Measurements from ENCODE around the gene TAOK1.
"Not testable (repeated sequence)": the region's sequence is repeated elsewhere in the genome, so short reads cannot be mapped to it uniquely, and the experiment has no call there.

The TAOK1 gene

DNA sequence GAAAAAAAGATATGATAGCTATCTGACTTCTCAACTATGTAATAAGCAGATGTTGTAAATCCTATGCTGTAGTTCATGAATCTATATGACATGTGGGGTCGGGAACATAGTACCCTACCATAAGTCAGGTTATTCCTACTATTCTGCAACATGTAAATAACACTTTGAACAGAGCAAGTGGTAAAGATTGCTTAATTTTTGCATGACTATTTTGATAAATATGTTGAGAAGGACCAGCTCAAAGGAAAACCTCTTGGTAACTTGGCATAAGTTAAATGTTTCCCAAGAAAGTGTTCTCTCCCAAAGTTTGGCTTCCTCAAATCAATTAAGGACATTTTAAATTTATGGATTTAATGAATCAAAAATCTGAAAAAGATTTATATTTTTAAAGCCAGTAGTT is 114.5 kb downstream of the TAOK1 start:
- no peak for DNase-seq
- intact Hi-C loops (cut with DNase I): no loop called here

GRCh38 chr17:29505836-29506235 is 115.7 kb downstream of the TAOK1 start:
- intact Hi-C loops (cut with DNase I): no loop called here
- DNase-seq: peak in 1 of 42 donors; percentile 5

DNA sequence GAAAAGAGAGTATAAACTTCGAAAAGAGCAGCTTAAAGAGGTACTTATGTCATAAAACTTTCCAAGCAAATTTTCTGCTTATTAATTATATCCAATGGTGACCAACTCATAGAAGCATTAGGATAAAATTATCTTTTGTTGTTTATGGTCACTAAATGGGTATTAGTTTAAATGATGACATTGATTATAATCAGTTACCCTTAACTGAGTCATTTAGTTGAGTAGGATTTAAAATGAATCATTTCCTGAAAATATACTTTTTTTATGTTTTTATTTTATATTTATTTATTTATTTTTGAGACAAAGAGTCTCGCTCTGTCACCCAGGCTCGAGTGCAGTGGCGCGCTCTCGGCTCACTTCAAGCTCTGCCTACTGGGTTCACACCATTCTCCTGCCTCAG is 120.8 kb downstream of the TAOK1 start:
- DNase-seq: peak in 1 of 42 donors; percentile 4
- intact Hi-C loops (cut with DNase I): no loop called here

DNA sequence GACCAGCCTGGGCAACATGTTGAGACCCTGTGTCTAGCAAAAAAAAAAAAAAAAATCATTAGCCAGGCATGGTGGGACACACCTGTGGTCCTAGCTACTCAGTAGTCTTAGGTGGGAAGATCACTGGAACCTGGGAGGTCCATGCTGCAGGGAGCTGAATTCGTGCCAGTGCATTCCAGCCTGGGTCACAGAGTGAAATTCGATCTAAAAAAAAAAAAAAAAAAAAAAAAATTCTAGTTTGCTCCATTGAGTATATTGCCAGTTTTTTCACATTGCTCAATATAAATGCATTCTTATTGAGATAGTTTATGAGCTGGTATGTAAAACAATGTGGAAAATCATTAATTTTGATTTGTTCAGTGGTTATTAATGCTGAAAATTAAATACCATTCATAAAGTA is 124.6 kb downstream of the TAOK1 start:
- peak in 2 of 42 donors; percentile 22 to 23 for DNase-seq
- intact Hi-C loops (cut with DNase I): no loop called here

- intact Hi-C loops (cut with DNase I): no loop called here
Observed at GRCh38 chr17:29518359-29518758, 128.2 kb downstream of the TAOK1 start.

GRCh38 chr17:29524692-29525091 is 134.5 kb downstream of the TAOK1 start:
- intact Hi-C loops (cut with DNase I): no loop called here
- peak in 4 of 42 donors; percentile 6 to 29 (median 16) for DNase-seq

More at GRCh38 chr17:29518359-29518758, 128.2 kb downstream of the TAOK1 start:
- DNase-seq: peak in 3 of 42 donors; percentile 6 to 11 (median 11)

- intact Hi-C loops (cut with DNase I): no loop called here
- DNase-seq: peak in 1 of 42 donors; percentile 12
Observed at GRCh38 chr17:29526322-29526721, 136.2 kb downstream of the TAOK1 start.

- DNase-seq: peak in 21 of 42 donors; percentile 5 to 59 (median 26)
- intact Hi-C loops (cut with DNase I): loop anchor here (5.0 kb wide), 1 partner anchor 162 kb away; no protein-coding TSS in a partner anchor
Observed at GRCh38 chr17:29533976-29534375, 143.8 kb downstream of the TAOK1 start.

- intact Hi-C loops (cut with DNase I): no loop called here
- no peak for DNase-seq
Observed at GRCh38 chr17:29544066-29544465, 153.9 kb downstream of the TAOK1 start.

GRCh38 chr17:29546085-29546484 is 155.9 kb downstream of the TAOK1 start:
- intact Hi-C loops (cut with DNase I): no loop called here

GRCh38 chr17:29546830-29547229 is 156.7 kb downstream of the TAOK1 start:
- intact Hi-C loops (cut with DNase I): no loop called here
- no peak for DNase-seq

More at GRCh38 chr17:29546085-29546484, 155.9 kb downstream of the TAOK1 start:
- no peak for DNase-seq

GRCh38 chr17:29549177-29549923 is 159.2 kb downstream of the TAOK1 start:
- no peak for DNase-seq
- intact Hi-C loops (cut with DNase I): no loop called here

DNA sequence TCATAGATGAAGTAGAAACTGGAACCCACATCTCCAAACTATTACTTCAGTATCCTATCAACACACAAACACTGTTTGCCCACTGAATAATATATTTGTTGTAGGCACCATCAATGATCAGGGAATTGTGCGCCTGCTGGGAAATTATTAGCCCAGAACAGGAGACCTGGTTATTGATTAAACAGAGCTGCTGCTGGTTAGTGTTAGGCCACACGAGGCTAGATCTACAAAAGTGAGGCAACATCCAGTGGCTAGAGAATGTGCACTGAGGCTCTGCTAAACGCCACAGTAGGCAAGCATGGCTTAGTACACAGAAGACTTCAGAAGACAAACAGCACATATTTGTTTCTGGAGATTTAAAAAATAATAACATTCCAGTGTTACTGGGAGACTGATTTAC is 165.7 kb downstream of the TAOK1 start:
- intact Hi-C loops (cut with DNase I): no loop called here
- DNase-seq: no peak

DNA sequence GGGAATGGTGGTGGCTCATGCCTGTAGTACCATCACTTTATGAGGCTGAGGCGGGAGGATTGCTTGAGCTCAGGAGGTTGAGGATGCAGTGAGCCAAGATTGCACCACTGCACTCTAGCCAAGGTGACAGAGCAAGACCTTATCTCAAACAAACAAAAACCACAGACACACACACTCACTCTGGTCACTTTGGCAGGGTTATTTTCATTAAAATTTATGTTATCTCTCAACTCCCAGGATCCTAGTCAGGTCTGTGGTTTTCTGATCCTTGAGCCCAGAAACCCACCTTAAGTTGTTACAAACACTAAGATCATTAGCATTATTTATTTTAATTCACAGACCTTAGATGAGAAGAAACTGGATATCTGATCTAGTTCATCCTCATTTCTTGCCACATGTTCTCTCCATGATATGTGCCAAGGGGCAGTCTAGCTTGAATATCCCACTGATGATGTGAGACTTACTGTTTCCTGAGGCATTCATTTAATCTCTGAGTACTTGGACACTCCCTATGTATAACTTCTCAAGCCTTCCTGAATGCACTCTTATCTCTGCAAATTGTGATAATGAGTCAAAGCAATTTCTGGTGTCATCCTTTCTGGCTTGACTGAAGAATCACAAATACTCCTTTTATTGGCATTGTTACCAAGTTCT is 167.0 kb downstream of the TAOK1 start:
- intact Hi-C loops (cut with DNase I): no loop called here
- DNase-seq: no peak

DNA sequence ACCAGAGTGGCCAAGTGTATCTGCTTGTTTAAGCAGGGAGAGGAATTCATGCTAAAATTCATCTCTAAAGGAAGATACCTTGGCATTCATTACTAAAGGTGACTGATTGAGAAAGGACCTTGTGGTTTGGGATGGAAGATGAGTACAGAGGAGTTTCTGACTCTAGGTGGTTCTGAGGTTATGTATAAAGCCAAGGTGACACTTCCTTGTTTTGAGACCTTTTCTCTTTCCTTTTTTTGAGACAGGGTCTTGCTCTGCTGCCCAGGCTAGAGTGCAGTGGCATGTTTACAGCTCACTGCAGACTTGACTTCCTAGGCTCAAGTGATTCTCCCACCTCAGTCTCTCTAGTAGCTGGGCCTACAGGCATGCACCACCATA is 167.6 kb downstream of the TAOK1 start:
- intact Hi-C loops (cut with DNase I): no loop called here

DNA sequence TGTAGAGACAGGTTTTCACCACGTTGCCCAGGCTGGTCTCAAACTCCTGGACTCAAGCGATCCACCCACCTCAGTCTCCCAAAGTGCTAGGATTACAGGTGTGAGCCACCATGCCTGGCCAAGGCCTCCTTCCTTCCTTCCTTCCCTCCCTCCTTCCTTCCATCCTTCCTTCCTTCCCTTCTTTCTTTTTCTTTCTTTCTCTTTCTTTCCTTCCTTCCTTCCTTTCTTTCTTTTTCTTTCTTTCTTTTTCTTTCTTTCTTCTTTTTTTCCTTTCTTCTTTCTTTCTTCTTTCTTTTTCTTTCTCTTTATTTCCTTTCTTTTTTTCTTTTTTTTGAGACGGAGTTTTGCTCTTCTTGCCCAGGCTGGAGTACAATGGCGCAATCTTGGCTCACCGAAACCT is 168.0 kb downstream of the TAOK1 start:
- intact Hi-C loops (cut with DNase I); DNase-seq: not testable (repeated sequence)

More for the DNA sequence above, 167.6 kb downstream of the TAOK1 start:
- no peak for DNase-seq

DNA sequence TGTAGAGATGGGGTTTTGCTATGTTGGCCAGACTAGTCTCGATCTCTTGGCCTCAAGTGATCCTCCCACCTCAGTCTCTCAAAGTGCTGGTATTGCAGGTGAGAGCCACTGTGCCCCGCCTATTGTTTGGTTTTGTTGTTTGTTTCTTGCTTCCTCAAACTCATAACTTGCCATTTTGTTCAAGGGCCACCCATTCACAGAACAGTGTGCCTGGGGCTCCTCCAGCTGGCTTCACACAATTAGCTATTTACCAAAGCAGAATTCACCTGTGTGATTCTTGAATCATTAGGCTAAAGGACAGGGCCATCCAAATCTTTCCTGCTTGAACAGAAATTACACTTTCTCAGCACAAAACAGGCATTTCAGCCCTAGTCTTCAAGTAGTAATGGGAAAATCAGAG is 169.5 kb downstream of the TAOK1 start:
- no peak for DNase-seq
- intact Hi-C loops (cut with DNase I): loop anchor here (10.0 kb wide), 2 partner anchors 265 to 405 kb away; partner anchors contain the start of gene NUFIP2

- intact Hi-C loops (cut with DNase I): loop anchor here (10.0 kb wide), 2 partner anchors 266 to 406 kb away; partner anchors contain the start of gene NUFIP2
- peak in 4 of 42 donors; percentile 1 to 37 (median 22) for DNase-seq
Observed at GRCh38 chr17:29560316-29560715, 170.2 kb downstream of the TAOK1 start.

DNA sequence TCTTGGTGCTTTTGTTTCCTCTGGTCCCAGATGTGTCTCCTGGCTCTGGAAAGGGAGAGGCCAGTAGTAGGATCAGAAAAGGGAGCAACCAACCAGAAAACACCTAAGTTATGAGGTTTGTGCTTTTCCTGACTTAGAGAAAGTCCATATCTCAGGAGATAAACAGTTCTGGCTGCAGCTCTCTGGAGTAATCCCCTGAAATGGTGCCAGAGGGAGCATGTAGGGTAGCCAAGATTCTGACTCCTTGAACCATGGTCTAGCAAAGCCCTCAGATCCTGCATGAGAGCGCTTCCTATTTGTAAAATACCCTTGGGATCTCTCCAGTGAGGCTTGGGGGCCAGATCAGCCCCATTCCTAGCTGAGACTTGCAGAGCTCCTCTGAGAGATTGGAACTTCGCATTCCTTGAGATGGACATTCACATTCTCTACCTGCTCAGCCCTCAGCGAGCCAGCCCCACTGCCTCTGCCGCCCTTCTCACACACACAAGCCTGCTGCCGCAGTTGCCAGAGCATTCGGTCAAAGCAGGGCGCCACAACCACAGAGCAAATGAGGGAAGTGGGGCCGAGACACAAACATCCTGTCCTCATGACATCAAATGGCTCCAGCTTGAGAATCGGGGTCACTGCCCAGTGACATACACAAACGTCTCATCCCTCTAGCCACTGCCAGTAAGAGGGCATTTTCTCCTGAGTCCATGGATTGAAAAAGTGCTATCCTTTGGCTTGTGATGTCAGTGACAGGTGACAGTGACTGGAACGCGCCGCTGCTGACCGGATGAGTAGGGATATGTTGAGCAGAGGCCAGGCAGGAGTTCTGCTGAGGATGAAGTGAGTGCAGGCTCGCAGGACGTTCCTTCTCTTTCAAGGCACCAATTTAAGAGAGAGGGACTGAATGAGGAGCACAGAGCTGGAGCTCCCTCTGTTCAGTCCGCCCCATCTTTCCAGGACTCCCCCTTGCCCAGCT is 171.7 kb downstream of the TAOK1 start:
- DNase-seq: peak in 6 of 42 donors; percentile 2 to 48 (median 30)
- intact Hi-C loops (cut with DNase I): loop anchor here (10.0 kb wide), 2 partner anchors 267 to 407 kb away; partner anchors contain the start of gene NUFIP2
